Mesenchymal stem cell (in vitro differentiated cells and primary cell): Measurements from ENCODE around the gene ST6GALNAC2.

ENCODE experiments used
- DNase-seq: peaks from one replicate; pipeline ENCODE4 v3.0.0-alpha.2; 2013
- H2AFZ ChIP-seq: one replicate; pipeline ENCODE4 v1.6.1; 2013; ENCODE audit warnings: low read depth, mild to moderate bottlenecking, control low read depth, inconsistent platforms, low read length, moderate library complexity
- H2AK5ac ChIP-seq: 2 replicates; pipeline ENCODE4 v1.6.1; 2013; ENCODE audit warnings: low read length, moderate library complexity, mild to moderate bottlenecking, inconsistent platforms; ENCODE audit not compliant: severe bottlenecking
- H2BK120ac ChIP-seq: one replicate; pipeline ENCODE4 v1.6.1; 2013; ENCODE audit warnings: low read depth, mild to moderate bottlenecking, inconsistent platforms, low read length, moderate library complexity
- H2BK12ac ChIP-seq, 2 experiments: one replicate each; pipeline ENCODE4 v1.6.1; 2013; ENCODE audit warnings: inconsistent platforms in 2 of 2, low read length in 2 of 2, mild to moderate bottlenecking in 2 of 2, moderate library complexity in 2 of 2, control low read depth in 1 of 2
- H2BK15ac ChIP-seq: one replicate; pipeline ENCODE4 v1.6.1; 2013; ENCODE audit warnings: mild to moderate bottlenecking, low read depth, inconsistent platforms; ENCODE audit not compliant: poor library complexity, severe bottlenecking
- H2BK5ac ChIP-seq: 2 replicates; pipeline ENCODE4 v1.6.1; 2013; ENCODE audit warnings: low read depth, mild to moderate bottlenecking, low read length, control low read depth, inconsistent platforms; ENCODE audit not compliant: poor library complexity, severe bottlenecking
- H3K14ac ChIP-seq, 2 experiments: one replicate each; pipeline ENCODE4 v1.6.1; 2013; ENCODE audit warnings: inconsistent platforms in 2 of 2, low read length in 2 of 2, control low read depth in 1 of 2, mild to moderate bottlenecking in 1 of 2, moderate library complexity in 1 of 2
- H3K18ac ChIP-seq, 2 experiments: one replicate each; pipeline ENCODE4 v1.6.1; 2013; ENCODE audit warnings: inconsistent platforms in 2 of 2, low read length in 2 of 2, control low read depth in 1 of 2, low read depth in 1 of 2, mild to moderate bottlenecking in 1 of 2
- H3K23ac ChIP-seq, 2 experiments: one replicate each; pipeline ENCODE4 v1.6.1; 2013; ENCODE audit warnings: inconsistent platforms in 2 of 2, low read length in 2 of 2, mild to moderate bottlenecking in 2 of 2, moderate library complexity in 2 of 2, control low read depth in 1 of 2
- H3K27ac ChIP-seq: 2 replicates; pipeline ENCODE4 v1.5.1; 2013; ENCODE audit warnings: mild to moderate bottlenecking, moderate library complexity, low read length, control low read depth, inconsistent platforms; ENCODE audit not compliant: poor library complexity, severe bottlenecking
- H3K27me3 ChIP-seq, 2 experiments: 2 replicates each; pipeline versions ENCODE4 v1.6.1 to v1.7.0; 2013; ENCODE audit warnings: low read length in 2 of 2, mild to moderate bottlenecking in 2 of 2, moderate library complexity in 2 of 2, control low read depth in 1 of 2, inconsistent platforms in 1 of 2; ENCODE audit not compliant: control insufficient read depth in 1 of 2, insufficient read depth in 1 of 2
- H3K36me3 ChIP-seq, 2 experiments: 2 replicates each; pipeline versions ENCODE4 v1.6.1 to v1.7.0; 2013; ENCODE audit warnings: low read length in 2 of 2, control low read depth in 1 of 2, inconsistent platforms in 1 of 2, low read depth in 1 of 2, mild to moderate bottlenecking in 1 of 2; ENCODE audit not compliant: insufficient read depth in 2 of 2, control insufficient read depth in 1 of 2
- H3K4ac ChIP-seq, 2 experiments: one replicate each; pipeline ENCODE4 v1.6.1; 2013; ENCODE audit warnings: inconsistent platforms in 2 of 2, low read length in 2 of 2, mild to moderate bottlenecking in 2 of 2, moderate library complexity in 2 of 2, control low read depth in 1 of 2, low read depth in 1 of 2
- H3K4me1 ChIP-seq: 2 replicates; pipeline ENCODE4 v1.6.1; 2013; ENCODE audit warnings: low read depth, low read length, control low read depth; ENCODE audit not compliant: control insufficient read depth, insufficient read depth
- H3K4me2 ChIP-seq: 2 replicates; pipeline ENCODE4 v1.6.1; 2013; ENCODE audit warnings: low read length, mild to moderate bottlenecking, inconsistent platforms; ENCODE audit not compliant: poor library complexity, severe bottlenecking
- H3K4me3 ChIP-seq, 2 experiments: 2 replicates each; pipeline versions ENCODE4 v1.5.1 to v1.7.0; 2013; ENCODE audit warnings: low read length in 2 of 2, mild to moderate bottlenecking in 2 of 2, control low read depth in 1 of 2, low read depth in 1 of 2; ENCODE audit not compliant: insufficient read depth in 1 of 2
- H3K79me1 ChIP-seq: replicated peaks from 2 replicates; pipeline ENCODE4 v1.6.1; 2013; ENCODE audit warnings: mild to moderate bottlenecking, control low read depth, low read length, inconsistent platforms; ENCODE audit not compliant: poor library complexity, severe bottlenecking
- H3K9ac ChIP-seq: 2 replicates; pipeline ENCODE4 v1.7.0; 2013; ENCODE audit warnings: mild to moderate bottlenecking, low read length, moderate library complexity
- H3K9me3 ChIP-seq: 2 replicates; pipeline ENCODE4 v1.7.0; 2013; ENCODE audit warnings: mild to moderate bottlenecking, low read length; ENCODE audit not compliant: control insufficient read depth
- H4K8ac ChIP-seq: one replicate; pipeline ENCODE4 v1.6.1; 2013; ENCODE audit warnings: inconsistent platforms, mild to moderate bottlenecking, low read length, moderate library complexity
- H4K91ac ChIP-seq: one replicate; pipeline ENCODE4 v1.6.1; 2013; ENCODE audit warnings: mild to moderate bottlenecking, low read length, inconsistent platforms
- WGBS: methylation state at CpG from one replicate; pipeline ENCODE4 v1.1.7; 2013; ENCODE audit warnings: mixed read lengths; 5-methylcytosine and 5-hydroxymethylcytosine counted together

Gene ST6GALNAC2

GRCh38 chr17:76570457-76570856 lies 15.2 kb downstream of the ST6GALNAC2 start:
- Histone ChIP-seq H4K91ac (no peak overlapping the region), H2AFZ (no peak overlapping the region), H3K27ac (no peak overlapping the region), H3K27me3 (no peaks in the 10 kb centered on the region), H2BK5ac (no peak overlapping the region), H3K9me3 (no peaks in the 10 kb centered on the region), H3K23ac (no peak overlapping the region), H3K36me3 (peaks cover 19 to 20% of the 10 kb centered on the region in 2 experiments), H3K4me2 (no peak overlapping the region), H3K18ac (no peak overlapping the region), H2AK5ac (no peak overlapping the region), H2BK15ac (no peak overlapping the region), H3K9ac (no peak overlapping the region), H3K79me1 (peaks cover 5% of the 10 kb centered on the region), H3K14ac (no peak overlapping the region), H2BK12ac (no peak overlapping the region), H3K4ac (no peak overlapping the region), H3K4me3 (no peak overlapping the region), H4K8ac (no peak overlapping the region), H3K4me1 (peaks cover 8% of the 10 kb centered on the region), H2BK120ac (no peak overlapping the region)
- WGBS, result 93% methylated on average over 7 of the region's 7 CpGs
- no peak for DNase-seq

GRCh38 chr17:76569607-76570279 lies 15.9 kb downstream of the ST6GALNAC2 start:
- H3K27ac ChIP-seq, result no peak overlapping the region
- no peak overlapping the region for H3K23ac ChIP-seq
- peaks cover 5% of the 10 kb centered on the region for H3K79me1 ChIP-seq
- no peak overlapping the region for H2BK15ac ChIP-seq
- no peak overlapping the region for H3K4me2 ChIP-seq
- H3K18ac ChIP-seq, result no peak overlapping the region
- H4K8ac ChIP-seq, result no peak overlapping the region
- no peak overlapping the region for H3K9ac ChIP-seq
- H3K4ac ChIP-seq, result no peak overlapping the region
- peaks cover 20 to 27% of the 10 kb centered on the region in 2 experiments for H3K36me3 ChIP-seq
- DNase-seq, result no peak
- no peak overlapping the region for H2AK5ac ChIP-seq
- H4K91ac ChIP-seq, result no peak overlapping the region
- WGBS, result 84% methylated on average over 17 of the region's 18 CpGs
- no peaks in the 10 kb centered on the region for H3K27me3 ChIP-seq
- no peak overlapping the region for H2BK120ac ChIP-seq
- no peak overlapping the region for H2BK5ac ChIP-seq
- H3K9me3 ChIP-seq, result no peaks in the 10 kb centered on the region
- H3K4me3 ChIP-seq, result no peak overlapping the region
- no peak overlapping the region for H2BK12ac ChIP-seq
- peaks cover 8% of the 10 kb centered on the region for H3K4me1 ChIP-seq
- H2AFZ ChIP-seq, result no peak overlapping the region
- no peak overlapping the region for H3K14ac ChIP-seq

DNA sequence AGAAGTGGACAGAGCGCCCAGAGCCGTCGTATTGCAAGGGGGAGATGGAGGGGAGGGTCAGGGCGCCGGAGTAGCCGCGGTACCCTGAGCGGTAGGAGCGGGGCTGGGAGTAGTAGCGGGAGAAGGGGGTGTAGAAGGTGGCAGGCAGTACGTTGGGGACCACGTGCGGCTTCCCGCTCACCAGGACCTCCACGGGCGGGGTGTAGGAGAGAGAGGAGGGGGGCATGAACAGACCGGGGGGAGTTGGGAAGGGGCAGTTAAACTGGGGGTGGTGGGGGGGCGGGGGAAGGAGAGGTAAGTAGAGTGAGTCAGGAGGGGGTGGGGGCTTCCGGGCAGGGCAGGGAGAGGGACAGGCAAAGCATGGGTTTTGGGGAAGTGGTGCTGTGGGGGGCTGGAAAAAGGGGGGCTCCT lies 16.8 kb downstream of the ST6GALNAC2 start:
- no peak overlapping the region for H2BK5ac ChIP-seq
- H3K4me1 ChIP-seq, result peaks cover 8% of the 10 kb centered on the region
- no peak overlapping the region for H3K23ac ChIP-seq
- no peak overlapping the region for H3K9ac ChIP-seq
- no peak for DNase-seq
- H3K4ac ChIP-seq, result no peak overlapping the region
- H3K27ac ChIP-seq, result no peak overlapping the region
- H3K4me2 ChIP-seq, result no peak overlapping the region
- peak overlapping the region; percentile 31 for H4K91ac ChIP-seq
- no peaks in the 10 kb centered on the region for H3K27me3 ChIP-seq
- peak overlapping the region in 1 of 2 experiments; percentile 40 for H3K18ac ChIP-seq
- WGBS, result 46% methylated on average over 19 of the region's 19 CpGs
- H2AFZ ChIP-seq, result no peak overlapping the region
- no peak overlapping the region for H3K4me3 ChIP-seq
- peaks cover 5% of the 10 kb centered on the region for H3K79me1 ChIP-seq
- no peak overlapping the region for H4K8ac ChIP-seq
- no peak overlapping the region for H2BK15ac ChIP-seq
- no peak overlapping the region for H2AK5ac ChIP-seq
- H3K14ac ChIP-seq, result no peak overlapping the region
- no peak overlapping the region for H2BK120ac ChIP-seq
- H3K9me3 ChIP-seq, result no peaks in the 10 kb centered on the region
- H2BK12ac ChIP-seq, result no peak overlapping the region
- H3K36me3 ChIP-seq, result peaks cover 22 to 32% of the 10 kb centered on the region in 2 experiments

DNA sequence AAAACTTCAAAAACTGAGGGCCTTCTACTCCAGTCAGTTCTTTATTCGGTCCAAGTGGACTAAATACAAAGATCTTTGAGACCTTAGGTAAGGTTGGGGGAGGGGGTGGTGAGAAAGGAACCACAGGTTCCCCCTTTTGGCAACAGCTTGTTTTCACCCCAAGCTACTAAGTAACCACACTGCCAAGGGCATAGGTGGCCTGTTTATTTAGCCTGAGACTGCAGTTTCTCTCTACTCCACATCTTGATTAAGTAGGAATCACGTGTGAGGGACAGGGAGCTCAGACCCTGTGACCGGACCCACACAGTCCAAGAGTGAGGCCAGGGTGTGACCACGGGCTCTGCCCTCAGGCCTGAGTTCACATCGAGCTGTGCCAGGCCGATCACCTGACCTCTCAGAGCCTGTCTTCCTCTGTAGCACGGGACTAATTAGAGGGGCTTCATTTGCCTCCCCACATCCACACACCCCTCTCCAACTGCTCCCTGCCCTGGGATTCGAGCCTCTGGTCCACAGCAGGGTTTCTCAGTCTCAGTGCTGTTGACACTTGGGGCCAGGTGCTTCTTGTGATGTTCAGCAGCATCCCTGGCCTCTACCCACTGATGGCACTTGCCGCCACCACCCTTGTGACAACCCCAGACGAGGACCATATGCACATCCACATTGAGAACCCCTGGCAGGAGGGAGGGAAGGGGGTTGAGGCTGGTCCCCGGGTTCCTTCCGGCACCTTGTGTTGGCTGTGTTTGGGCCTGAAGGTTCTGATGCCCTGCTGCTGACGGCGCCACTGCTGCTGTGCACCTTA lies 17.8 kb downstream of the ST6GALNAC2 start:
- H3K4me2 ChIP-seq, result no peak overlapping the region
- peak overlapping the region in 1 of 2 experiments; percentile 28 for H3K18ac ChIP-seq
- no peak overlapping the region for H2BK120ac ChIP-seq

More for the DNA sequence above, 17.8 kb downstream of the ST6GALNAC2 start:
- Histone ChIP-seq H3K27me3 (no peaks in the 10 kb centered on the region), H3K23ac (no peak overlapping the region), H2BK15ac (no peak overlapping the region), H2BK5ac (no peak overlapping the region), H3K4ac (no peak overlapping the region), H2AK5ac (no peak overlapping the region), H3K4me1 (peaks cover 9% of the 10 kb centered on the region), H2AFZ (no peak overlapping the region), H4K91ac (no peak overlapping the region), H3K9me3 (no peaks in the 10 kb centered on the region), H2BK12ac (no peak overlapping the region), H3K36me3 (peaks cover 23 to 35% of the 10 kb centered on the region in 2 experiments), H3K4me3 (no peak overlapping the region), H3K27ac (no peak overlapping the region), H3K9ac (no peak overlapping the region), H3K79me1 (peaks cover 5% of the 10 kb centered on the region), H4K8ac (peak overlapping the region; percentile 0), H3K14ac (no peak overlapping the region)
- no peak for DNase-seq
- 76% methylated on average over 13 of the region's 14 CpGs for WGBS
